Epithelial cell of proximal tubule (primary cell): ENCODE measurements around the gene BPIFB6. TPM values are rescaled to one million over a fixed set of nuclear protein-coding genes. Genes with fewer than 3 reads are reported as not detected.

Source experiments
- DNase-seq: peaks from one replicate; pipeline ENCODE4 v3.0.0-alpha.2; 2011; ENCODE audit warnings: low read depth
- H3K4me3 ChIP-seq: 2 replicates; pipeline ENCODE4 v1.5.1; 2011; ENCODE audit warnings: low read depth, mild to moderate bottlenecking, low read length
- total RNA-seq: library from RNA; depleted of rRNA; stranded (reverse); fragments of >200 nt; gene quantifications from 2 replicates; pipeline ENCODE4 v1.2.3, GENCODE V29; 2015
- TF ChIP-seq, protein P1 (sequence below): conservative IDR thresholded peaks from 2 replicates; pipeline ENCODE4 v1.5.1; 2012; ENCODE audit warnings: low read depth, mild to moderate bottlenecking, low read length

The BPIFB6 gene
- total RNA-seq, 1 donor from 2014 or later, result not detected

DNA sequence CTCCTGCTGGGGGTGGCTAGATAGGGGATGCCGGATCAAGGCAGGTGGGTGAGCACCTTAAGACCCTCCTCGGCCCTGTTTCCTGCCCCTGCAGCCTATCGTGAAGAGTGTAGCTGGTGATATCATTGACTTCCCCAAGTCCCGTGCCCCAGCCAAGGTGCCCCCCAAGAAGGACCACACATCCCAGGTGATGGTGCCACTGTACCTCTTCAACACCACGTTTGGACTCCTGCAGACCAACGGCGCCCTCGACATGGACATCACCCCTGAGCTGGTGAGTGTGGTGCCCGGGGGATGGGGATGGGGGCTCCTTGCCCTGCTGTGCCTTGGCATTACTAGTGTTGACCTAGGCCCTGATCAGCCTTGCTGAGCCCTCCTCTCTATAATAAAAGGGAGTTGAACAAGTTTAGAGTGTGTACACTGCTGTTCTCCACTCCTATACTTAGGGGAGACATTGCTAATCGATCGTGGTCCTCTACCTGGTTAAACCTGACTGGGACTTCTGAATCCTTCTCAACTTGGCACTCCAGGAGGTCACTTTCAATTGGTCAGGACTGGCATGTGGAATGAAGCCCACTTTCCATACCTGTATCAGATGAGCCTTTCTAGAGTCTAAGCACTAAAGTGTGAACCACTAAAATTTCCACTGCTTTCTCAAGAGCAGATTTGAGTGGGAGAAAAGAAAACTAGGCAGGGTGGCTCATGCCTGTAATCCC, 33.3 kb downstream of the BPIFB6 start:
- no peak for DNase-seq
- TF ChIP-seq, protein P1, sequence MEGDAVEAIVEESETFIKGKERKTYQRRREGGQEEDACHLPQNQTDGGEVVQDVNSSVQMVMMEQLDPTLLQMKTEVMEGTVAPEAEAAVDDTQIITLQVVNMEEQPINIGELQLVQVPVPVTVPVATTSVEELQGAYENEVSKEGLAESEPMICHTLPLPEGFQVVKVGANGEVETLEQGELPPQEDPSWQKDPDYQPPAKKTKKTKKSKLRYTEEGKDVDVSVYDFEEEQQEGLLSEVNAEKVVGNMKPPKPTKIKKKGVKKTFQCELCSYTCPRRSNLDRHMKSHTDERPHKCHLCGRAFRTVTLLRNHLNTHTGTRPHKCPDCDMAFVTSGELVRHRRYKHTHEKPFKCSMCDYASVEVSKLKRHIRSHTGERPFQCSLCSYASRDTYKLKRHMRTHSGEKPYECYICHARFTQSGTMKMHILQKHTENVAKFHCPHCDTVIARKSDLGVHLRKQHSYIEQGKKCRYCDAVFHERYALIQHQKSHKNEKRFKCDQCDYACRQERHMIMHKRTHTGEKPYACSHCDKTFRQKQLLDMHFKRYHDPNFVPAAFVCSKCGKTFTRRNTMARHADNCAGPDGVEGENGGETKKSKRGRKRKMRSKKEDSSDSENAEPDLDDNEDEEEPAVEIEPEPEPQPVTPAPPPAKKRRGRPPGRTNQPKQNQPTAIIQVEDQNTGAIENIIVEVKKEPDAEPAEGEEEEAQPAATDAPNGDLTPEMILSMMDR, result no peak
- H3K4me3 ChIP-seq, result no peak overlapping the region

DNA sequence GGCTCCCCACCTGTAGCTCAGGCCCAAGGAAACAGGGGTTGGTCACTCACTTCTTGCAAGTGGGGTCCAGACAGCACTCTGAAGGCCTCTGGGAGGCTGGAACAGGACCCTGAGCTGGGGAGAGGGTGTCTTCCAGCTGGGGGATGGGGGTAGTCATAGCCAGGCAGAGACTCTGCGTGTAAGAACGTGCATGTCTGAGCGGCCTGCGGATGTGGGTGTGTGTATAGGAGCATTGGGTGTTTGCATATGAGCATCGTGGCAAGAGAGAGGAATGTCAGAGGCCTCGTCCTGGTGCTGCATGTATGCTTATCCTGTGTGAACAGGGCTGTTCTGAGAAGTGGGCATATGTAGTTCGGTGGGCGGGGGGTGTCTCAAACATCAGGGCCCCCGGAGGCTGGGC, 34.3 kb downstream of the BPIFB6 start:
- DNase-seq, result no peak
- TF ChIP-seq, protein P1, result no peak
- no peak overlapping the region for H3K4me3 ChIP-seq

DNA sequence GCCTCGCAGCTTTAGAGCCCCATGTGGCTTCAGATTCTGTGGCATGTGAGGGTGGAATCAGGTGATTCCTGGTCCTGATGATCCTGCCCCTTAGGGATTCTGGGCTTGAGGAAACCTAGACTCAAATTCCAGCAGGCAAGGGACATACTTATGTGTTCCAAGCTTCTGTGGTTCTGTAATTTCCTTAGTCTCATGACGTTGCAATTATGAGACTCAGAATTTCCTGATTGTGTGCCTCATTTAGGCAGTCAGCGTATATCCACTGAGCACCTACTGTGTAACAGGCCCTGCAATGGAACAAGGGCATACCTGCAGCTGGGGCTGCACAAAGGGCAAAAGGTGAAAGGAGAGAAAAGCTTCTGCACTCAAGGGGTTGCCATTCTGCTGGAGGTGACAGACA, 36.4 kb downstream of the BPIFB6 start:
- DNase-seq, result no peak
- TF ChIP-seq, protein P1, result no peak
- H3K4me3 ChIP-seq, result no peak overlapping the region

DNA sequence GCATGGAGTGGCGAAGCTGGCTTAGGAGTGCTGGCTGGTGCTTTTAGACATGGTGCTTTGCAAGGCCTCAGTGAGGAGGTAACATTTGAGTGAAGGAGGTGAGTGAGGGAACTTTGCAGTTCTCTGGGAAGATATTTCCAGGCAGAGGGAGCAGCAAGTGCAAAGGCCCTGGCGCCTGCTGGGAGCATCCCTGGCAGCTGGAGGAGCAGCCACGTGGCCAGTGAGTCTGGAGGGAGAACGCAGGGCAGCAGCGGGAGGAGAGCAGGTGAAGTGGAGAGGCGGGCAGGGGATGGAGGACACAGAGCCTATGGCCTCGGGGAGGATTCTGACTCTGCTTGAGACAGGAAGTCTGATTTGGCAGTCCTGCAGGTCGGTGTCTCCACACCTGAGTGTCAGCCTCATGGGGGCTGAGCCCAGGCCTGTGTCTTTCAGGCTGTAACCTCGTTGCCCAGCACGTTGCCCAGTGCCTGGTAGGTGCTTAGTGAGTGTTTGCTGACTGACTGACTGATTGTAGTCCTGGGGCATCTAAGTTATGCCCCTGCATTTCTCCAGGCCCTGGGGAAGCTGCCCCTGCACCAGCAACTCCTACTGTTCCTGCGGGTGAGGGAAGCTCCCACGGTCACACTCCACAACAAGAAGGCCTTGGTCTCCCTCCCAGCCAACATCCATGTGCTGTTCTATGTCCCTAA, 36.9 kb downstream of the BPIFB6 start:
- no peak for DNase-seq
- TF ChIP-seq, protein P1, result no peak
- H3K4me3 ChIP-seq, result no peak overlapping the region

DNA sequence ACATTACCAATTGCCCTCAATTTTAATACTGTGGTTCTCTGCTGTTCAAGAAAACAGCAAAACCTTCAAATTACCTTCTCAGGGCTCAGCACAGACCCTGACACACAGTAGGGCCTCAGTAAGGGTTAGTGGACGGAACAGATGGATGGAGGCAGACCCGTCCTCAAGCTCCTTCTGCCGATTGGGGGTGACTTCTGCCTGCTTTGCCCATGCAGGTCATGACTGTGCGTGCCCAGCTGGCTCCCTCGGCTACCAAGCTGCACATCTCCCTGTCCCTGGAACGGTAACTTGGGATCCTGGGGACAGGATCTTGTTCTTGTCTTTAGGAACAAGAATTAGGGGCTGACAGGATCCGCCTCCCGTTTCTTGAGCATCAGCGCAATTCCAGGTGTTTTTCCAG, 38.2 kb downstream of the BPIFB6 start:
- TF ChIP-seq, protein P1, result no peak
- no peak overlapping the region for H3K4me3 ChIP-seq
- DNase-seq, result no peak

DNA sequence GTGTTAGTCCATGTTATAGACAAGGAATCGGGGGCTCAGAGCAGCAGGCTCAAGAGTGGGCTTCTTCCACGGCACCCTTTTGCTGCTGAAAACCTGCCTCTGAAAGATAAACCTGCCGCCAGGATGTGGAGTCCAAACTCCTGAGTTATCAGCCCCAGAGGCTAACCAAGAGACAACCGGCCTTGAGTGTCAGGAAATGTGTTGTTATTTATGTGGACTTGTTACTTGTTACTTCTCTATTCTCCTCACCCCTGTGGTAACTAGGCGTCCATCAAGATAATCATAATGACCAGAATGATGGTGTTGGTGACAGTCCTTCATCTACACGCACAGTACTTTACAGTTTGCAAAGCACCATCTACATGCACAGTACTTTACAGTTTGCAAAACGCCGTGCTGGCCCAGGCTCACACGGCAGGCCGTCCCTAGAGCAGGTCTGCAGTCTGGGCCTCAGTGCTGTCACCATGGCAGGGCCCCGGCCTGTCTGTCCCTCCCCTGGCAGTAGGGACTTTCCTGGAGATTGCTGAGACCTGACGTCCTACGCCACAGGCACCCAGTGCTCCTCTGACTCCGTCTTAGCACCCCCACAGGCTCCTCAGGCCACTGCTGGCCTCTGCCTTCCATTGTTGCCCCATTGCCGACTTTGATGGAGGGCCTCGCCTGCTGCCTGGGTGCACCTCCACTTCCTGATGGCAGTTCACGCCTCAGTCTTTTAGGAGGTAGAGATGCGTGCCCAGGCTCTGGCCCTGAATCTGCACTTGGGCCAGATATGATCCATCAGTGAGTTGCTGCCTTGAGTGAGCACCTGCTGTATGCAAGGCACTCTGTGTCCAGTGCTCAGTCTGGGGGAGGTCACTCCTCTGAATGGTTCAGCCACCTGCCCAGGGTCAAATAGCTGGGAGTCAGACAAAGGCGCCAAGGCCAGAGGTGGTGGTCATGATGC, 38.9 kb downstream of the BPIFB6 start:
- H3K4me3 ChIP-seq, result no peak overlapping the region
- TF ChIP-seq, protein P1, result no peak
- DNase-seq, result no peak
